ELF-1 (cell line): Measurements from ENCODE around the gene SPI1.
A peak's percentile ranks its signal among the peaks of the same experiment; 100 is the strongest.

ENCODE experiments used
- DNase-seq: peaks from one replicate; pipeline ENCODE4 v3.0.0-alpha.2; 2016; ENCODE audit warnings: low read depth, low spot score

Gene SPI1

GRCh38 chr11:47388697-47389576, 10.6 kb upstream of the SPI1 start:
- no peak for DNase-seq

DNA sequence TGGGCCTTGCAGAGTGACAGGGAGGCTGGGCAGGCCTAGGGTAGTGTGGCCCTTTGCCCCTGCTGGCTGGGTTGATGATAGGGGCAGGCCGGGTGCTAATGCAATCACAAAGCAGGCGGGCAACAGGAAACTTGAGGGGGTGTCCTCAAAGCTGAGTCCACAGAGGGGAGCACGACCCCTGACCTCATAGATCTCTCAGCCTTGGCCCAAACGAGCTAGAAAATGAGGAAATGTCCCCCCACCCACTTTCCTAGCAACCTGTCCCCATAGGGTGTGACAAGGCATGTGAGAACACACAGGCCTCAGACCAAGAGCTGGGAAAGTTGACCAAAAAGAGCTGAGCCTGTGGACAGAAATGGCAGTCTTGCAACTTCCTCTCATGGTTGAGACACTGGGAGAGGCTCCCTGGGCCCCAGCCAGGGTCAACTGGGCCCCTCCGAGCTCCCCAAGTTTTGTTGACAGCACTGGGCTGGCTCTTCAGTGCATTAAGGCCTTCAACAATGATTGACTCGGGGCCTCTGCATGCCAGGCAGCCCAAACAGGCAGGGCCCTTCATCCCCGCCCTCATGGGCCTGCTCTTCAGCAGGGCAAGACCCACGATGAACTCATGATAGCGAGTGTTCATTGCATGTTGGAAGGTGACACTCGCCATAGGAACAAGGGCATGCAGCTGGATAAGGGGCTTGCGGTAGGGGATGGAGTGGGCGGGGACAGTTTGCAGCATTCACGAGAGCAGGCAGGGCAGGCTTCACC, 9.8 kb upstream of the SPI1 start:
- no peak for DNase-seq

DNA sequence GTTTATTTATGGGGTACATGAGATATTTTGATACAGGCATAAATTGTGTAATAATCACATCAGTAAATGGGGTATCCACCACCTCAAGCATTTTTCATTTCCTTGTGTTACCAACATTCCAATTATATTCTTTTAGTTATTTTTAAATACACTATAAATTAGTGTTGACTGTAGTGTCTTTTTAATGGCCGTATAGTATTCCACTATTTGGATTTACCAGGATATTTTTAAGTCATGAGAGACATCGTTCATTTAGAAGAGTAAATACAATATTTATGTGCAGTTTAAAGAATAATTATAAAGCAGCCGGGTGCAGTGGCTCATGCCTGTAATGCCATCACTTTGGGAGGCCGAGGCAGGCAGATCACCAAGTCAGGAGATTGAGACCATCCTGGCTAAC, 6.2 kb upstream of the SPI1 start:
- DNase-seq, result no peak

- DNase-seq, result no peak
These were observed 4.7 kb upstream of the SPI1 start for GRCh38 chr11:47383071-47383470.

DNA sequence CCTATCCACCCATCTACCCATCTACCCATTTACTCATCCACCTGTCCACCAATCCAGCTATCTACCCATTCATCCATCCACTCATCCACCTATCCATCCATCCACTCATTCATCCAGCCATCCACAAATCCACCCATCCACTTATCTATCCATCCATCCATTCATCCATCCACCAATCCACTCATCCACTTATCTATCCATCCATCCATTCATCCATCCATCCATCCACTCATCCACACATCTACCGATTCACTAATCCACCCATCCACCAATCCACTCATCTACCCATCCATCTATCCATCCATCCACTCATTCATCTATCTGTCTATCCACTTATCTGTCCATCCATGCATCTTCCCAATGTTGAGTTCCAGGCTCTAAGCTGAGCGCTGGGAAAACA, 1.7 kb upstream of the SPI1 start:
- DNase-seq, result no peak

GRCh38 chr11:47379317-47379716, 970 bp upstream of the SPI1 start:
- no peak for DNase-seq

DNA sequence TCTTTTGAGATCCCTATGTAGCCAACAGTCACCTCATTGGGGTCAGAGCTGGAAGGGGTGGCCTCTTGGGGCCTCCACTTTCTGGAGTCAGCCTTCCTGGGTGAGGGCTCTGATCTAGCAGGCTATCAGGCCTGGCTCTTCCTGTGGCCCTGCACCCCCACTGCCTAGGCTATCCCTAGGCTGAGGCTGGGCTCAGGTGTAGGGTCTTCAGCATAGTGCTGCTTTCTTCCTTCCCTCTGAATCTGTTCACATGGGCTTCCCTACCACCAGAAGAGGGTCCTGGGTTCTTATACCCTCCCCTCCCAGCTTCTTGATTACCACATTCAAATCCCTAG, 456 bp upstream of the SPI1 start:
- DNase-seq, result no peak

- no peak for DNase-seq
These were observed 757 bp downstream of the SPI1 start for GRCh38 chr11:47377571-47378009.

DNA sequence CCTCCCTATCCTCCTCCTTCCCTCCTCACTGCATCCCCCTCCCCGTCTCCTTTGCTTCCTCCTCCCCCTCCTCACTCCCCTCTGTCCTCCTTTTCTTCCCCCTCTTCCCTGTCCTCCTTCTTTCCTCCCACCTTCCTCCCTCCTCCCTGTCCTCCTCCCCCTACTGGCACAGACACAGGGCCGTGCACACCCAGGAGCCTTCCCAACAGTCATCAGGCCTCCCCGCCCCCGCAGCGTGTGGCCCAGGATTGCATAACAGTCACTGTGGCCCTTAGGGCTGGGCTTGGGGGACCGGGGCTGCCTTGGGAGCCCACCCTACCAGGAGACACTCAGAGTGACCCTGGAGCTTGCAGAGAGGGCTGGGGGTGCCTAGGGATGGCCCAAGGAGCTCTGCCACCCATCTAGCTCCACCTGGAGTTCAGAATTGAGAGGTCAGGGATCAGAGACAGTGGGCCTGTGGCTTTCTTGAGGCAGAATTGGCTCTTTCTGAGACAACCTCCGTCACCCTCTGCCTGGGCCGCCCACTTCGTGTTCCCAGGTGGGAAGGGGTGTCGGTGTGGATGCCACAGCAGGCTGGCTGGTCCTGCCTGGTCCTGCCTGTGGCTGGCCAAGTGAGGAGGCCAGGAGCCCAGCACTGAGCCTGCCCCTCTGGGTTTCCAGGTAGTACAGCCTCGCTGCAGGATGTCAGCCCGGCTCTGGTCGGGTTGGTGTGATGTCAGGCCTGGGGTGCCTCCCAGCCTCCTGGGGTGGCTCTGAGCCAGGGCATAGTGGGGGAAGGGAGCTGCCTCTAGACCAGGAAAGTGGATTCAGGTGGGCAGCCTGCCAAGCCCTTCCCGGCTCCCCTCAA, 1.6 kb downstream of the SPI1 start:
- no peak for DNase-seq

DNA sequence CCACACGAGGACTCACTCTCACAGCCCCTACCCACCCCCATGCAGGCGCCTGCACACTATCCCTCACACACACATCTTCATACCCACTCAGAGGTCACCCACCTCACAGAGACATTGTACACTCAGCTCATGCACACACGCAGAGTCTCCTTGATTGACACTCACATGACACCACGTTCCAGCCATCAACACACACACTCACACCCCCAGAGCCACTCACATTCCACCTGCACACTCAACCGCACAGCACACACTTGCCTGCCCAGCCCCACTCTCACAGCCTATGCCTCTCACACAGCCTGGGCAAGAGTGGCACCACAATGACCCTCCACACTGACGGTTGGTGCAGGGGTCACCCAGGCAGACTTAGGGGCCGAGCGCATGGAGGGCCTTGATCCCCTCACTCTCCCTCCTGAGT, 2.2 kb downstream of the SPI1 start:
- no peak for DNase-seq

DNA sequence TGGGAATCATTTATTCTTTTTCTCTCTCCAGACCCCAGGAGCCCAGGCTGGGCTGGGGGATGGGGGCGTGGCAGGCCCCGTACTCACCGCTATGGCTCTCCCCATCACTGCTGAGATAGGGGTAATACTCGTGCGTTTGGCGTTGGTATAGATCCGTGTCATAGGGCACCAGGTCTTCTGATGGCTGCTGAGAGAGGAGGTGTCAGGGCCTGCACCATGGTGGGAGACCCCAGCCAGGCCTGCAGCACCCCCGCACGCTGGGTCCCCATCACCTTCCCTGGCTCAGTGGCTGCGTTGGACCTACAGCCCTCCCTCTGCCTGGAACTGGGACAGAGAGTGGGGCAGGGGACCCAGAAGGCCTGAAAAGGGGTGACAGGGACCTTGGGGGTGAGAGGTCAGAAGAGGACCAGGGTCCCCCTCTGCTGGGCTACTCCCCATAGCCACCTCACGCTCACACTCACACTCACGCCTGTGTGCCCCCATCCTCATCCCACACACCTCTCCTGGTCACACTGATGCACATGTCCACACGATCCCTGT, 2.7 kb downstream of the SPI1 start:
- no peak for DNase-seq

DNA sequence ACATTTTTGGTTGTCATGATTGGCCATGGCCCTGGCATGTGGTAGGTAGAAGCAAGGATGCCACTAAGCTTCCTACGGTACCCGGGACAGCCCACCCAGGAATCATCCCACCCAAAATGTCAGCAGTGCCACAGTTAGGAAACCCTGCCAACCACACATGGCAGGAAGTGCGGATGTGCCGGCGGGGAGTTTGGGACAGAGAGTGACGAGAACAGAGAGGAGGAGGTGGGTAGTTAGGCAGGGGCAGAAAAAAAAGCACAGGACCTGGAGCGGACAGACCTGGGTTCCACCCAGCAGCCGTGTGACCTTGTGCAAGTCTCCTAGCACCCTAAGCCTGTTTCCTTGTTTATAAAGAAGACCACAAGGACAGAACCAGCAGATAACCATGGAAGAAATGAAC, 3.3 kb downstream of the SPI1 start:
- no peak for DNase-seq

DNA sequence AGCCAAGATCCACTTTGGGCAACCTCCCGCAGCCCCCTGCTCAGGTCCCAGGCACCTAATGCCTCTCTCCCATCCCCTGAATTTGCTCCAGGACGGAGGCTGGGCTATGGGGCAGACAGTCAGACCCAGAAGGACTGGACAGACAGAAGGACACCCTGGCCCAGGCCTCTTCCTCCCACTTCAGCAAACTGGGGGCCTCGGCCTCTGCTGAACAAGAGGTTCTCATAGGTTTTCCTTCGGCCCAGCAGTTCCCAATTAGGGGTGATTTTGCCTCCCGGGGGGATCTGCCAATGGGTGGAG, 3.7 kb downstream of the SPI1 start:
- no peak for DNase-seq

- DNase-seq, result peak; percentile 86
These were observed 4.2 kb downstream of the SPI1 start for GRCh38 chr11:47373876-47374719.

DNA sequence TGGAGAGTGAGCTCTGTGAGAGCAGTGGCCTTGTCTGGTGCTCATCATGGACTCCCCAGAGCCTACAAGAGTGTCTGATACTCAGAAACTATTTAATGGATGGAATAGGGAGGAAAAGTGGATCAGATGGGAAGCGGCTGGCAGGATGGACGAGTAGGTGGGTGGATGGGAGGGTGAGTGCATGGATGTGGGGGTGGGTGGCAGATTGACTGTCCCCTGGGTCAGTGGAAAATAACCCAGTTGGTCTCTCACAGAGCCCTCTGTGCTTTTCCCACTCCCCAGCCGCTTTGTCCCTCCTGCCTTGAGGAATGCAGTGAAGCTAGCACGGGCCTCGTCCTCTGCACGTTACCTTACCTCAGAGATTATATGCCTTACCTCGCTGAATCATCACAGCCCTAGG, 5.9 kb downstream of the SPI1 start:
- no peak for DNase-seq

- no peak for DNase-seq
These were observed 8.7 kb downstream of the SPI1 start for GRCh38 chr11:47369676-47370075.

DNA sequence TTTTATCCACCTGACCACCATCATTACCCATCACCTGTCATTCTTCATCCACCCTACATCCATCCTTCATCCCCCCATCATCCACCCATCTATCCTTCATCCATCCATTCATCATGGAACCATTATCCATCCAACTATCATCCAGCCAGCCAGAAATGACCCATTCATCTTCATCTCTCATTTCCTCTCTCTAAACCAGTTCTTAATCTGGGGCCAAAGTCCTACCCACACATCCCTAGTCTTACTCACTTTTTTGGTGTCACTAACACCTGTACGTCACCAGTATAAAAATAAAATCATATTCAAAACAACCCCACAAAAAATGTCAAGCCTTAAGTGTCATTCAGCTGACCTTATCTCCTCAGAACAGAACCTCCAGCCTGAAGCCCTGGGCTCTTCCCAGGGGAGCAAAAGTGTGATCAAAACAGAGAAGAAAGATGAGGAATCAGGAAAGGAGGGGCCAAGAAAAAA, 12.3 kb downstream of the SPI1 start:
- no peak for DNase-seq

DNA sequence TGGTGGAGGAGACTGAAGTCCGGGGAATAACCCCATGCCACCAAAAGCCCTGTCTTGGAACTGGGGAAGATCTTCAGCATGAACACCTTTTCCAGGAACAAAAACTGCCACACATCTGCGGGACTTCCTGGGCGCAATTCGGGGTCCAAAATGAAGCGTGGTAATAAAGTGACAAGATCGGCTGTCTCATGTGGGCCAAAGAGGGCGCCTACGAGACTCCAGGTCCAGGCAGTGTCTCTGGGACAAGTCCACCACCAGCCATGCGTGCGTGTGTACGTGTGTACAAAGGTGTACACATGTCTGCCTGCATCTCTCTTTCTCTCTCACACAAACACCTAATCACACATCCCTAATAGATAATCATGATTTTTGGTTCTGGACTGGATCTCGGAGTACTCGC, 16.9 kb downstream of the SPI1 start:
- DNase-seq, result no peak

- DNase-seq, result no peak
These were observed 18.0 kb downstream of the SPI1 start for GRCh38 chr11:47360341-47360740.

DNA sequence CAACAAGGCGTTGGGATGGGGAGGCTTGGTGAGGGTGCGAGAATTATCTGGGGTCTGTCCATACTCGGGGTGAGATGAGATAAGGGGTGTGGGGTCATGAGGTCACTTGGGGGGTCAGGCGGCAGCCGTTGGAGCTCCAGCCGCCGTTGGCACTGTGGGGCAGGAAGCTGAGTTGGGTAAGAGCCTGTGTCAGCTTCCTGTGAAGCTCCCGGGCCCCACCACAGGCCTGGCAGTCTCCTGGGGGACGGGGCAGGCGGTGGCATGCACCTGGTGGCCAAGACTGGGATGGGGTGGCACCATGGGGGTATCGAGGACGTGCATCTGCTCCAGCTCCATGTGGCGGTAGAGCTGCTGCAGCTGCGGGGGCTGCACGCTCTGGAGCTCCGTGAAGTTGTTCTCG, 18.8 kb downstream of the SPI1 start:
- DNase-seq, result no peak

DNA sequence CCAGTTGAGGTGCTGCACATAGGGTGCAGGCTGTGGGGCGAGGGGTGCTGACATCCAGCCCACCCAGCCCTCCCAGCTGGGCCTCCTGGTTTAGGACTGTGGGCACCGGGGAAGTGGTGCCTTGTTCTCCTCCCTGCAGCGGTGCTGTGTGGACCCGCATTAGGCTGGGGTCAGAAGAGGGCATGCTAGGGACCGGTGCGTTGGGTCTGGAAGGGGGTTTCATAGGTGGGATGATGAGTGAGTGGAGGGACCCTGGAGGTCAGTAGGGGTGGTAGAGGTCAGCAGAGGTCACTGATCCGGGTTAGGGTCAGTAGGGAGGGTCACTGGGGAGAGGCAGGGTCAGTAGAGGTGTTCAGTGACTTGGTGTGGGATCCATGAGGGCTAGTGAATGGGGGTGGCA, 19.2 kb downstream of the SPI1 start:
- DNase-seq, result no peak
